ENCODE measurements around the gene CD58. TPM values are rescaled to one million over a fixed set of nuclear protein-coding genes. Genes with fewer than 3 reads are reported as not detected.

CD58 gene
- total and polyA plus RNA-seq, 9 of the 15 experiments (the other 6 are each of a cell fraction or from before 2014, with no cell fraction given) = 18.1 to 113 (median 37.4) TPM

- no peak for TF ChIP-seq POLR3G (IDR thresholded peaks at IDR 0.05; ENCODE audit: extremely low read depth, insufficient read length, insufficient replicate concordance)
- TF ChIP-seq TARDBP (IDR thresholded peaks at IDR 0.05) = 0 out of 2 replicates have a peak, but pooled peaks have one; percentile 9
- TF ChIP-seq PBX2 (CRISPR knock-in tag; IDR thresholded peaks at IDR 0.05; ENCODE audit: low read depth) = no peak
- TF ChIP-seq PBX2 (tag; conservative IDR thresholded peaks at IDR 0.05; ENCODE audit: low read depth) = no peak
- TF ChIP-seq POLR2AphosphoS5 (IDR thresholded peaks at IDR 0.05; ENCODE audit: control insufficient read depth, insufficient read depth, low read depth, low read length) = no peak
- TF ChIP-seq HMG20B (CRISPR knock-in tag; IDR thresholded peaks at IDR 0.05) = no peak
- TF ChIP-seq E2F8 (IDR thresholded peaks at IDR 0.05; ENCODE audit: low read depth, partially characterized antibody) = no peak
- TF ChIP-seq BCOR (IDR thresholded peaks at IDR 0.05) = peak; percentile 53; the same call in 1 of the 2 replicates
- TF ChIP-seq ESRRA (IDR thresholded peaks at IDR 0.05; ENCODE audit: borderline replicate concordance, low read depth) = no peak
- peak; percentile 52; the same call in 1 of the 2 replicates for TF ChIP-seq TFAP4 (CRISPR knock-in tag; IDR thresholded peaks at IDR 0.05; ENCODE audit: borderline replicate concordance)
- no peak for TF ChIP-seq MEIS2 (IDR thresholded peaks at IDR 0.05; ENCODE audit: partially characterized antibody)
- no peak for TF ChIP-seq MED1 (CRISPR knock-in tag; IDR thresholded peaks at IDR 0.05; ENCODE audit: borderline replicate concordance)
- no peak; the same call in 1 of the 2 replicates for TF ChIP-seq ZC3H4 (CRISPR knock-in tag; IDR thresholded peaks at IDR 0.05; ENCODE audit: borderline replicate concordance)
- TF ChIP-seq NFE2L1 (tag; IDR thresholded peaks at IDR 0.05; ENCODE audit: borderline replicate concordance, low read depth) = no peak
- peak; percentile 39; the same call in 1 of the 2 replicates for TF ChIP-seq ELF4 (CRISPR knock-in tag; IDR thresholded peaks at IDR 0.05)
- TF ChIP-seq NCOA4 (IDR thresholded peaks at IDR 0.05; ENCODE audit: partially characterized antibody) = no peak
- TF ChIP-seq PCBP2 (IDR thresholded peaks at IDR 0.05; ENCODE audit: low read depth, low read length, poor library complexity, severe bottlenecking) = no peak
- TF ChIP-seq MTA1 (IDR thresholded peaks at IDR 0.05; ENCODE audit: borderline replicate concordance) = peak; percentile 16; the same call in 1 of the 2 replicates
- TF ChIP-seq HMGN3 (IDR thresholded peaks at IDR 0.05; ENCODE audit: borderline replicate concordance, extremely low read depth, insufficient read length, low read depth, low read length) = no peak
- no peak for TF ChIP-seq LARP7 (IDR thresholded peaks at IDR 0.05)
- TF ChIP-seq NR0B1 (IDR thresholded peaks at IDR 0.05; ENCODE audit: partially characterized antibody) = no peak
Measured at GRCh38 chr1:116569776-116570357, 959 bp downstream of the CD58 start (continued).
